CD14-positive monocyte (primary cell): ENCODE results near the gene ZNF284. TPM values are rescaled to one million over a fixed set of nuclear protein-coding genes. Genes with fewer than 3 reads are reported as not detected.

Source experiments
- DNase-seq, 3 donors: peaks; one replicate each; pipeline ENCODE4 v3.0.0-alpha.2; 2011 to 2022
- H2AFZ ChIP-seq: 2 replicates; pipeline ENCODE4 v1.6.0; 2012; ENCODE audit warnings: mild to moderate bottlenecking, low read depth, low read length, inconsistent platforms; ENCODE audit not compliant: insufficient read depth, poor library complexity, severe bottlenecking
- H3K27ac ChIP-seq, 2 donors: 1 replicate in 1 of 2; 2 replicates in 1 of 2; pipeline ENCODE4 v1.5.1; 2012 to 2013; ENCODE audit warnings: low read length in 2 of 2, control low read depth in 1 of 2, inconsistent platforms in 1 of 2, low read depth in 1 of 2, mild to moderate bottlenecking in 1 of 2
- H3K27me3 ChIP-seq, 2 donors: one replicate each; pipeline versions ENCODE4 v1.6.0 to v1.6.1; 2011 to 2013; ENCODE audit warnings: low read length in 2 of 2; ENCODE audit not compliant: control insufficient read depth in 2 of 2, insufficient read depth in 2 of 2
- H3K36me3 ChIP-seq, 2 donors: replicated peaks in 1 of 2; 1 replicate in 1 of 2; 2 replicates in 1 of 2; pipeline versions ENCODE4 v1.5.1 to v1.6.1; 2012 to 2013; ENCODE audit warnings: low read length in 2 of 2, control low read depth in 1 of 2, inconsistent platforms in 1 of 2, mild to moderate bottlenecking in 1 of 2; ENCODE audit not compliant: insufficient read depth in 2 of 2, control insufficient read depth in 1 of 2
- H3K4me1 ChIP-seq, 2 donors: 1 replicate in 1 of 2; 2 replicates in 1 of 2; pipeline versions ENCODE4 v1.5.1 to v1.6.1; 2012 to 2013; ENCODE audit warnings: low read length in 2 of 2, control low read depth in 1 of 2, inconsistent platforms in 1 of 2, mild to moderate bottlenecking in 1 of 2, moderate library complexity in 1 of 2; ENCODE audit not compliant: insufficient read depth in 2 of 2, control insufficient read depth in 1 of 2
- H3K4me2 ChIP-seq: replicated peaks from 2 replicates; pipeline ENCODE3; 2012; ENCODE audit warnings: low read length, moderate library complexity, mild to moderate bottlenecking; ENCODE audit not compliant: poor library complexity, severe bottlenecking; ENCODE audit errors: extremely low read depth
- H3K4me3 ChIP-seq, 3 experiments: fragments of 200-600 bp in 1 of 3; sonication (generic) in 1 of 3; replicated peaks in 1 of 3; 1 replicate in 2 of 3; 2 replicates in 1 of 3; pipeline ENCODE4 v1.5.1; 2011 to 2013; ENCODE audit warnings: low read length in 3 of 3, mild to moderate bottlenecking in 3 of 3, control low read depth in 2 of 3, low read depth in 2 of 3, inconsistent platforms in 1 of 3, moderate library complexity in 1 of 3
- H3K79me2 ChIP-seq: 2 replicates; pipeline ENCODE4 v1.6.0; 2012; ENCODE audit warnings: mild to moderate bottlenecking, control low read depth, inconsistent platforms, low read length, moderate library complexity; ENCODE audit not compliant: insufficient read depth
- H3K9ac ChIP-seq: 2 replicates; pipeline ENCODE4 v1.6.0; 2017; ENCODE audit warnings: low read length, mild to moderate bottlenecking; ENCODE audit not compliant: insufficient read depth, poor library complexity, severe bottlenecking
- H3K9me3 ChIP-seq, 2 donors: replicated peaks in 1 of 2; 1 replicate in 1 of 2; 2 replicates in 1 of 2; pipeline versions ENCODE4 v1.5.1 to v1.6.1; 2012 to 2013; ENCODE audit warnings: low read length in 2 of 2, control low read depth in 1 of 2; ENCODE audit not compliant: control insufficient read depth in 1 of 2, insufficient read depth in 1 of 2
- H4K20me1 ChIP-seq: 2 replicates; pipeline ENCODE4 v1.6.0; 2012; ENCODE audit warnings: mild to moderate bottlenecking, low read length, control low read depth, moderate library complexity; ENCODE audit not compliant: insufficient read depth
- H3K27ac Mint-ChIP-seq, 7 donors: one replicate each; pipeline ENCODE4 v1.8.0; 2020; ENCODE audit warnings: mild to moderate bottlenecking in 7 of 7, mixed read lengths in 7 of 7, moderate library complexity in 6 of 7, inconsistent platforms in 2 of 7
- H3K27me3 Mint-ChIP-seq, 3 donors: one replicate each; pipeline ENCODE4 v1.8.0; 2021 to 2022; ENCODE audit warnings: low read depth in 3 of 3, mild to moderate bottlenecking in 3 of 3, mixed read lengths in 3 of 3, moderate library complexity in 3 of 3, inconsistent platforms in 1 of 3
- H3K36me3 Mint-ChIP-seq, 2 donors: one replicate each; pipeline ENCODE4 v1.8.0; 2020; ENCODE audit warnings: mixed read lengths in 2 of 2, inconsistent platforms in 1 of 2, mild to moderate bottlenecking in 1 of 2
- H3K4me1 Mint-ChIP-seq: one replicate; pipeline ENCODE4 v1.8.0; 2020; ENCODE audit warnings: mild to moderate bottlenecking, mixed read lengths
- H3K4me3 Mint-ChIP-seq, 2 donors: one replicate each; pipeline ENCODE4 v1.8.0; 2020; ENCODE audit warnings: mild to moderate bottlenecking in 2 of 2, mixed read lengths in 2 of 2, moderate library complexity in 1 of 2
- H3K9me3 Mint-ChIP-seq, 7 donors: one replicate each; pipeline ENCODE4 v1.8.0; 2020 to 2022; ENCODE audit warnings: mixed read lengths in 7 of 7, mild to moderate bottlenecking in 6 of 7, moderate library complexity in 6 of 7, inconsistent platforms in 2 of 7
- WGBS: methylation state at CpG from one replicate; pipeline ENCODE4 v1.1.5; 2013; ENCODE audit warnings: missing lambda C conversion rate; ENCODE audit not compliant: insufficient coverage; 5-methylcytosine and 5-hydroxymethylcytosine counted together
- intact Hi-C, 2 donors: fragments of 100-400 bp; cut with micrococcal nuclease; formaldehyde crosslinking; loops; one replicate each; pipeline versions ENCODE4 v1.15.0 to v1.15.1; 2023
- polyA plus RNA-seq, 3 donors: library from polyadenylated mRNA; depleted of rRNA in 1 of 3; unstranded in 2 of 3; stranded (reverse) in 1 of 3; fragments of 300-500 nt in 2 of 3; fragments of >200 nt in 1 of 3; fragmentation: Illumina TruSeq in 2 of 3; gene quantifications; 1 replicate in 2 of 3; 2 replicates in 1 of 3; pipeline ENCODE4 v1.2.3, GENCODE V29; 2012 to 2021
- TF ChIP-seq, protein P1 (sequence below): fragments of 200-600 bp; IDR thresholded peaks from one replicate; pipeline ENCODE4 v1.8.0; 2022; ENCODE audit warnings: antibody characterized with exemption, mild to moderate bottlenecking

ZNF284 gene
- polyA plus RNA-seq, 3 donors, result 0.04 to 1.3 (median 0.13) TPM

DNA sequence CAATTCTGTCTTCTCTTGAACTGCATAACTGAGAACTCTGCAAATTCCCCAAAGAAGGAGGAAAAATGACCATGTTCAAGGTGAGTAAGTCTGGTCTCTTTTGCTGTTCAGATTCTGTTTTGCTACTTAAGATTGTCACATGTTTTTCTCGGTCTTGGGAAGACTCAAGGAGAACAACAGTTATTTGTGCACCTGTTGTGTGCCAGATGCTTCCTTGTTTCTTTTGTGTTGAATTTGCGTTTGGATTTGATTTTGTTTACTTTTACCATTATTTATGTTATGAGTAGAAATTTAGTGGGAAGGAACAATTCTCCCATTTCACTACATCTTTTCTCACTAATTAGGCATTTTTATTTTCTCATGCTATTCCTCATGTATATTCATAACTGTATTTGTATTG lies 4.4 kb downstream of the ZNF284 start:
- Histone ChIP-seq H4K20me1 (no peaks in the 10 kb centered on the region), H2AFZ (no peak overlapping the region), H3K4me1 (peaks cover 14 to 16% of the 10 kb centered on the region in 2 donors), H3K27ac (no peak overlapping the region), H3K4me2 (no peak overlapping the region), H3K79me2 (no peaks in the 10 kb centered on the region), H3K4me3 (no peak overlapping the region), H3K27me3 (no peaks in the 10 kb centered on the region), H3K9me3 (peaks cover 6 to 12% of the 10 kb centered on the region in 2 donors), H3K36me3 (peaks cover 4 to 11% of the 10 kb centered on the region in 2 donors), H3K9ac (no peak overlapping the region)
- intact Hi-C loops, result loop anchor here in 1 of 2 donors (10.0 kb wide), 1 partner anchor 252 kb away; the partner anchor contains the start of gene ZNF283
- peaks cover 18% of the 10 kb centered on the region for H3K4me1 Mint-ChIP-seq
- TF ChIP-seq, protein P1, sequence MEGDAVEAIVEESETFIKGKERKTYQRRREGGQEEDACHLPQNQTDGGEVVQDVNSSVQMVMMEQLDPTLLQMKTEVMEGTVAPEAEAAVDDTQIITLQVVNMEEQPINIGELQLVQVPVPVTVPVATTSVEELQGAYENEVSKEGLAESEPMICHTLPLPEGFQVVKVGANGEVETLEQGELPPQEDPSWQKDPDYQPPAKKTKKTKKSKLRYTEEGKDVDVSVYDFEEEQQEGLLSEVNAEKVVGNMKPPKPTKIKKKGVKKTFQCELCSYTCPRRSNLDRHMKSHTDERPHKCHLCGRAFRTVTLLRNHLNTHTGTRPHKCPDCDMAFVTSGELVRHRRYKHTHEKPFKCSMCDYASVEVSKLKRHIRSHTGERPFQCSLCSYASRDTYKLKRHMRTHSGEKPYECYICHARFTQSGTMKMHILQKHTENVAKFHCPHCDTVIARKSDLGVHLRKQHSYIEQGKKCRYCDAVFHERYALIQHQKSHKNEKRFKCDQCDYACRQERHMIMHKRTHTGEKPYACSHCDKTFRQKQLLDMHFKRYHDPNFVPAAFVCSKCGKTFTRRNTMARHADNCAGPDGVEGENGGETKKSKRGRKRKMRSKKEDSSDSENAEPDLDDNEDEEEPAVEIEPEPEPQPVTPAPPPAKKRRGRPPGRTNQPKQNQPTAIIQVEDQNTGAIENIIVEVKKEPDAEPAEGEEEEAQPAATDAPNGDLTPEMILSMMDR, result no peak
- H3K27ac Mint-ChIP-seq, result no peak overlapping the region
- H3K36me3 Mint-ChIP-seq, result peaks cover 18 to 28% of the 10 kb centered on the region in 2 donors
- H3K4me3 Mint-ChIP-seq, result no peak overlapping the region
- DNase-seq, result no peak
- H3K9me3 Mint-ChIP-seq, result peaks cover 16 to 38% (median 26%) of the 10 kb centered on the region in 7 donors
- H3K27me3 Mint-ChIP-seq, result peaks cover 3 to 5% (median 4%) of the 10 kb centered on the region in 3 donors
- WGBS, result no CpG with 5 or more reads among the region's 2 CpGs

DNA sequence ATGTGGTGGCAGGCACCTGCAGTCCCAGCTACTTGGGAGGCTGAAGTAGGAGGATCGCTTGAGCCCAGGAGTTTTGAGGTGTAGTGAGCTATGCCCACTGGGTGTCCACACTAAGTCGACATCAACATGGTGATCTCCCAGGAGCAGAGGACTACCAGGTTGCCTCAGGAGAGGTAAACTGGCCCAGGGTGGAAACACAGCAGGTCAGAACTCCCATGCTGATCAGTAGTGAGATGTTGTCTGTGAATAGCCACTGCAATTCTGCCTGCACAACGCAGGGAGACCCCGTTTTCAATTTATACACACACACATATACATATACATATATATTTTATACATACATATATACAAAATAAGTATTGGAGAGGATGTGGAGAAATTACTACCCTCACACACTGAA lies 20.1 kb downstream of the ZNF284 start:
- intact Hi-C loops, result loop anchor here in 1 of 2 donors (5.0 to 10.0 kb wide), 4 partner anchors 70 to 267 kb away; partner anchors contain the start of genes ZNF230, ZNF283 and ZNF45

More for the DNA sequence above, 20.1 kb downstream of the ZNF284 start:
- WGBS, result 82% methylated on average over 2 of the region's 4 CpGs
- Mint-ChIP-seq H3K4me3 (no peak overlapping the region), H3K4me1 (peaks cover 9% of the 10 kb centered on the region), H3K27ac (no peak overlapping the region), H3K36me3 (peaks cover 9 to 12% of the 10 kb centered on the region in 2 donors), H3K27me3 (peaks cover 3 to 4% (median 3%) of the 10 kb centered on the region in 3 donors), H3K9me3 (peaks cover 0 to 8% (median 6%) of the 10 kb centered on the region in 7 donors)
- peaks cover 26% of the 10 kb centered on the region for H3K79me2 ChIP-seq
- TF ChIP-seq, protein P1, result no peak
- DNase-seq, result no peak
- no peak overlapping the region for H2AFZ ChIP-seq
- no peak overlapping the region for H3K27ac ChIP-seq
- H3K27me3 ChIP-seq, result no peaks in the 10 kb centered on the region
- no peaks in the 10 kb centered on the region for H4K20me1 ChIP-seq
- H3K4me3 ChIP-seq, result no peak overlapping the region
- peaks cover 5 to 13% of the 10 kb centered on the region in 2 donors for H3K4me1 ChIP-seq
- H3K4me2 ChIP-seq, result no peak overlapping the region
- peaks cover 5 to 7% of the 10 kb centered on the region in 2 donors for H3K36me3 ChIP-seq
- H3K9me3 ChIP-seq, result no peaks in the 10 kb centered on the region
- no peak overlapping the region for H3K9ac ChIP-seq
